ENCODE data around the gene JUND. TPM values are rescaled to one million over a fixed set of nuclear protein-coding genes. Genes with fewer than 3 reads are reported as not detected.

Gene JUND
- total RNA-seq, 1 donor from 2014 or later = 176 TPM

GRCh38 chr19:18322759-18323460 is 41.5 kb upstream of the JUND start, which contains the start of gene LSM4:
Gene LSM4 (minus strand): TSS chr19:18323076. CDS start chr19:18323020, 56 bp downstream.
- H3K27me3 Mint-ChIP-seq (ENCODE audit: low read depth) = no peaks in the 10 kb centered on the region
- H3K27ac Mint-ChIP-seq (ENCODE audit: unreplicated experiment) = peak within 1 kb of the TSS; percentile 96
- TF ChIP-seq CTCF (IDR thresholded peaks at IDR 0.05) = no peak
- no peaks in the 10 kb centered on the region for H3K36me3 Mint-ChIP-seq (ENCODE audit: low read depth)
- H3K4me3 Mint-ChIP-seq (ENCODE audit: unreplicated experiment) = peak within 1 kb of the TSS; percentile 84
- peak; percentile 99 for DNase-seq (ENCODE audit: low spot score)
- H3K9me3 Mint-ChIP-seq (ENCODE audit: low read depth) = no peaks in the 10 kb centered on the region
- peaks cover 24% of the 10 kb centered on the region for H3K4me1 Mint-ChIP-seq (ENCODE audit: low read depth)

- peak overlapping the region; percentile 90 for H3K27ac Mint-ChIP-seq (ENCODE audit: unreplicated experiment)
- peak; percentile 55 for TF ChIP-seq CTCF (IDR thresholded peaks at IDR 0.05)
- no peaks in the 10 kb centered on the region for H3K36me3 Mint-ChIP-seq (ENCODE audit: low read depth)
- no peak for DNase-seq (ENCODE audit: low spot score)
- no peaks in the 10 kb centered on the region for H3K27me3 Mint-ChIP-seq (ENCODE audit: low read depth)
- peak overlapping the region; percentile 84 for H3K4me3 Mint-ChIP-seq (ENCODE audit: unreplicated experiment)
- no peaks in the 10 kb centered on the region for H3K9me3 Mint-ChIP-seq (ENCODE audit: low read depth)
- peaks cover 24% of the 10 kb centered on the region for H3K4me1 Mint-ChIP-seq (ENCODE audit: low read depth)
Measured at GRCh38 chr19:18322318-18322758, 40.9 kb upstream of the JUND start.

- Mint-ChIP-seq H3K4me3 (ENCODE audit: unreplicated experiment) (peak overlapping the region; percentile 84), H3K27ac (ENCODE audit: unreplicated experiment) (peak overlapping the region; percentile 90), H3K9me3 (ENCODE audit: low read depth) (no peaks in the 10 kb centered on the region), H3K36me3 (ENCODE audit: low read depth) (no peaks in the 10 kb centered on the region), H3K4me1 (ENCODE audit: low read depth) (peaks cover 24% of the 10 kb centered on the region), H3K27me3 (ENCODE audit: low read depth) (no peaks in the 10 kb centered on the region)
- TF ChIP-seq CTCF (IDR thresholded peaks at IDR 0.05) = no peak
- no peak for DNase-seq (ENCODE audit: low spot score)
Measured at GRCh38 chr19:18321734-18322102, 40.3 kb upstream of the JUND start.

GRCh38 chr19:18320865-18321733 is 39.7 kb upstream of the JUND start:
- H3K4me3 Mint-ChIP-seq (ENCODE audit: unreplicated experiment) = peak overlapping the region; percentile 84
- peaks cover 24% of the 10 kb centered on the region for H3K4me1 Mint-ChIP-seq (ENCODE audit: low read depth)
- H3K27ac Mint-ChIP-seq (ENCODE audit: unreplicated experiment) = peak overlapping the region; percentile 90
- no peaks in the 10 kb centered on the region for H3K36me3 Mint-ChIP-seq (ENCODE audit: low read depth)
- H3K9me3 Mint-ChIP-seq (ENCODE audit: low read depth) = no peaks in the 10 kb centered on the region
- no peaks in the 10 kb centered on the region for H3K27me3 Mint-ChIP-seq (ENCODE audit: low read depth)
- DNase-seq (ENCODE audit: low spot score) = no peak
- no peak for TF ChIP-seq CTCF (IDR thresholded peaks at IDR 0.05)

- Mint-ChIP-seq H3K36me3 (ENCODE audit: low read depth) (no peaks in the 10 kb centered on the region), H3K4me1 (ENCODE audit: low read depth) (peaks cover 24% of the 10 kb centered on the region), H3K9me3 (ENCODE audit: low read depth) (no peaks in the 10 kb centered on the region), H3K27me3 (ENCODE audit: low read depth) (no peaks in the 10 kb centered on the region), H3K4me3 (ENCODE audit: unreplicated experiment) (no peak overlapping the region), H3K27ac (ENCODE audit: unreplicated experiment) (no peak overlapping the region)
- TF ChIP-seq CTCF (IDR thresholded peaks at IDR 0.05) = no peak
- DNase-seq (ENCODE audit: low spot score) = no peak
Measured at GRCh38 chr19:18319591-18320135, 38.2 kb upstream of the JUND start.

Data from chondrocyte (in vitro differentiated cells).